ENCODE measurements around the gene TBX18. TPM values are rescaled to one million over a fixed set of nuclear protein-coding genes. Genes with fewer than 3 reads are reported as not detected.

Gene TBX18
- total and polyA plus RNA-seq, 2 donors (not counting 1 experiment from before 2014, with no cell fraction given): 0.33 to 2.2 TPM

DNA sequence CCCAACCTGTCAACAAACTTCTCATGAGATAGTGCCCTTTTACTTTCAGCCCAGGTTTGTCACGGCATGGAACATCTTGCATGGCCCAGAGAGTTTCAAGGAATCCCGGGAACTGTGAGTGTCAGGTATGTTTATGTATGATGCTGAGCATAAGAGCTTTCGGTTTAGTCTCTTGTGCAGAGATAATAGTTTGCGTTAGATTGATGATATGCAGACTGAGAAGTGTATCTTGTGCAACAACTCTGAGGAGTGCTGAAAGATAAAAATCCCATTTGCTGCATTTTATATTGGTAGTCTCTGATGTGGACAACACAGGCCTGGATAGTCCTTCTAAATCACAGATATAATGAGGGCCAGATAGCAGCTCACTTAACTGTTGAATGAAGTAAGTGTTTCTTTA lies 99.0 kb downstream of the TBX18 start:
- no peaks in the 10 kb centered on the region for H3K79me2 ChIP-seq (ENCODE audit: control insufficient read depth, insufficient read depth, low read length)
- no peaks in the 10 kb centered on the region for H3K4me1 ChIP-seq (ENCODE audit: control insufficient read depth, extremely low read depth, insufficient read depth, low read length)
- no peaks in the 10 kb centered on the region for H4K20me1 ChIP-seq (ENCODE audit: control insufficient read depth, extremely low read depth, insufficient read depth, low read length)
- H3K4me2 ChIP-seq (ENCODE audit: extremely low read depth, insufficient read depth, low read length): no peak overlapping the region
- H3K9me3 ChIP-seq (ENCODE audit: control insufficient read depth, insufficient read depth, low read depth, low read length): no peaks in the 10 kb centered on the region
- H3K36me3 ChIP-seq (ENCODE audit: control insufficient read depth, insufficient read depth, low read length): no peaks in the 10 kb centered on the region
- TF ChIP-seq EZH2 (IDR thresholded peaks at IDR 0.05; ENCODE audit: low read length, missing control alignments): no peak
- TF ChIP-seq, protein P1, sequence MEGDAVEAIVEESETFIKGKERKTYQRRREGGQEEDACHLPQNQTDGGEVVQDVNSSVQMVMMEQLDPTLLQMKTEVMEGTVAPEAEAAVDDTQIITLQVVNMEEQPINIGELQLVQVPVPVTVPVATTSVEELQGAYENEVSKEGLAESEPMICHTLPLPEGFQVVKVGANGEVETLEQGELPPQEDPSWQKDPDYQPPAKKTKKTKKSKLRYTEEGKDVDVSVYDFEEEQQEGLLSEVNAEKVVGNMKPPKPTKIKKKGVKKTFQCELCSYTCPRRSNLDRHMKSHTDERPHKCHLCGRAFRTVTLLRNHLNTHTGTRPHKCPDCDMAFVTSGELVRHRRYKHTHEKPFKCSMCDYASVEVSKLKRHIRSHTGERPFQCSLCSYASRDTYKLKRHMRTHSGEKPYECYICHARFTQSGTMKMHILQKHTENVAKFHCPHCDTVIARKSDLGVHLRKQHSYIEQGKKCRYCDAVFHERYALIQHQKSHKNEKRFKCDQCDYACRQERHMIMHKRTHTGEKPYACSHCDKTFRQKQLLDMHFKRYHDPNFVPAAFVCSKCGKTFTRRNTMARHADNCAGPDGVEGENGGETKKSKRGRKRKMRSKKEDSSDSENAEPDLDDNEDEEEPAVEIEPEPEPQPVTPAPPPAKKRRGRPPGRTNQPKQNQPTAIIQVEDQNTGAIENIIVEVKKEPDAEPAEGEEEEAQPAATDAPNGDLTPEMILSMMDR (conservative IDR thresholded peaks at IDR 0.05 in 1 of 2, IDR thresholded peaks at IDR 0.05 in 1 of 2; ENCODE audit: low read depth in 1 of 2, low read length in 2 of 2): no peak
- H3K4me3 ChIP-seq (replicated peaks in 1 of 4; ENCODE audit: control extremely low read depth in 1 of 4, insufficient read depth in 1 of 4, low read depth in 3 of 4, low read length in 4 of 4): no peak overlapping the region
- H2AFZ ChIP-seq (ENCODE audit: low read length): no peak overlapping the region
- no peak overlapping the region for H3K9ac ChIP-seq (ENCODE audit: insufficient read depth, low read length)
- no peaks in the 10 kb centered on the region for H3K27me3 ChIP-seq (ENCODE audit: control insufficient read depth, insufficient read depth, low read length)
- H3K27ac ChIP-seq (ENCODE audit: insufficient read depth, low read length): no peak overlapping the region
- DNase-seq (ENCODE audit: low read depth in 2 of 2): no peak

- DNase-seq (ENCODE audit: low read depth in 2 of 2): peak in 1 of 2 donors; percentile 27
Observed at GRCh38 chr6:84663866-84664265, 100.5 kb downstream of the TBX18 start.

GRCh38 chr6:84657486-84657885 lies 106.9 kb downstream of the TBX18 start:
- TF ChIP-seq, protein P1 (conservative IDR thresholded peaks at IDR 0.05 in 1 of 2, IDR thresholded peaks at IDR 0.05 in 1 of 2; ENCODE audit: low read depth in 1 of 2, low read length in 2 of 2): no peak
- no peak for TF ChIP-seq EZH2 (IDR thresholded peaks at IDR 0.05; ENCODE audit: low read length, missing control alignments)
- no peak overlapping the region for H3K4me3 ChIP-seq (replicated peaks in 1 of 4; ENCODE audit: control extremely low read depth in 1 of 4, insufficient read depth in 1 of 4, low read depth in 3 of 4, low read length in 4 of 4)
- no peaks in the 10 kb centered on the region for H4K20me1 ChIP-seq (ENCODE audit: control insufficient read depth, extremely low read depth, insufficient read depth, low read length)
- H3K9me3 ChIP-seq (ENCODE audit: control insufficient read depth, insufficient read depth, low read depth, low read length): no peaks in the 10 kb centered on the region
- peaks cover 3% of the 10 kb centered on the region for H3K4me1 ChIP-seq (ENCODE audit: control insufficient read depth, extremely low read depth, insufficient read depth, low read length)
- no peaks in the 10 kb centered on the region for H3K27me3 ChIP-seq (ENCODE audit: control insufficient read depth, insufficient read depth, low read length)
- no peaks in the 10 kb centered on the region for H3K79me2 ChIP-seq (ENCODE audit: control insufficient read depth, insufficient read depth, low read length)
- DNase-seq (ENCODE audit: low read depth in 2 of 2): peak in 1 of 2 donors; percentile 25
- H3K9ac ChIP-seq (ENCODE audit: insufficient read depth, low read length): no peak overlapping the region
- no peaks in the 10 kb centered on the region for H3K36me3 ChIP-seq (ENCODE audit: control insufficient read depth, insufficient read depth, low read length)
- no peak overlapping the region for H2AFZ ChIP-seq (ENCODE audit: low read length)
- H3K27ac ChIP-seq (ENCODE audit: insufficient read depth, low read length): no peak overlapping the region
- no peak overlapping the region for H3K4me2 ChIP-seq (ENCODE audit: extremely low read depth, insufficient read depth, low read length)

More at GRCh38 chr6:84663866-84664265, 100.5 kb downstream of the TBX18 start:
- Histone ChIP-seq H3K4me2 (ENCODE audit: extremely low read depth, insufficient read depth, low read length) (no peak overlapping the region), H3K9ac (ENCODE audit: insufficient read depth, low read length) (no peak overlapping the region), H3K79me2 (ENCODE audit: control insufficient read depth, insufficient read depth, low read length) (no peaks in the 10 kb centered on the region), H2AFZ (ENCODE audit: low read length) (no peak overlapping the region), H3K4me1 (ENCODE audit: control insufficient read depth, extremely low read depth, insufficient read depth, low read length) (no peaks in the 10 kb centered on the region), H3K27me3 (ENCODE audit: control insufficient read depth, insufficient read depth, low read length) (no peaks in the 10 kb centered on the region), H3K36me3 (ENCODE audit: control insufficient read depth, insufficient read depth, low read length) (no peaks in the 10 kb centered on the region), H3K27ac (ENCODE audit: insufficient read depth, low read length) (no peak overlapping the region), H3K4me3 (replicated peaks in 1 of 4; ENCODE audit: control extremely low read depth in 1 of 4, insufficient read depth in 1 of 4, low read depth in 3 of 4, low read length in 4 of 4) (no peak overlapping the region), H3K9me3 (ENCODE audit: control insufficient read depth, insufficient read depth, low read depth, low read length) (no peaks in the 10 kb centered on the region), H4K20me1 (ENCODE audit: control insufficient read depth, extremely low read depth, insufficient read depth, low read length) (no peaks in the 10 kb centered on the region)
- TF ChIP-seq EZH2 (IDR thresholded peaks at IDR 0.05; ENCODE audit: low read length, missing control alignments): no peak
- TF ChIP-seq, protein P1 (conservative IDR thresholded peaks at IDR 0.05 in 1 of 2, IDR thresholded peaks at IDR 0.05 in 1 of 2; ENCODE audit: low read depth in 1 of 2, low read length in 2 of 2): no peak

Measured in fibroblast of lung (primary cell).